Measurements from ENCODE around the gene CAMTA1.

The CAMTA1 gene

DNA sequence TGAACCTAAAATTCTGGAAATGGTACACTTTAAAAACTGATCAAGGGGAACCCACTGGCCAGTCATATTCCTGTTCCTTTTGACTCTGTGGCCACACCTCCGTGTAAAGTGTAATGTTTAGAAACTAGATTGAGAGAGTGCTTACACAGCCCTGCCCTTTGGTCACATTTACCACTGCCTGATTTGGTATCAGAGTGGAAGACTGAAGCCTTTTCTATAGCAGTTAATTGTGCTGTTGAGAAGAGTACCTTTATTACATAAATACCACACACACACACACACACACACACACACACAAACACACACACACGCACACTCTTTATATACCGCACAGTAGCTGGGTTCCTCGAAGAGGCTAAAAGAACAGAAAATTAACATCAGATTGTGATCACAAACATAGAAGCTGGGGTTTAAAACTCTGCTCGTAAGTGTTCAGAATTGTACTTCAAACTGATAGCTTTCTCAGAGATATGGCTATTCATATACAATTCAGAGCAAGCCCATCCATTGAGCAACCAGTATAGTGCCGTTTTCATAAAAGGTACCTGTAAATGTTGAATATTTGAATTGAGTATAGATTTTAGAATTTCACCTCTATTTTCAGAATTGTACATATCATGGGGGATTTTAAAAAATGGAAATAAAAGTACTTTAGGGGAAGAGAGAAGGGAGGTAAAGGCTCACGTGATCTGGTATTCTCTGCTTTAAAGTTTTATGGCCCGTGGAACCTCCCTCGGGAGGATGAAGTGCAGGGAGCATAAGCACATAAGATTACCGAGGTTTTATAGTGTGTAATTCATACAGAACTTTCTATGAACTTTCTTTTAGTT lies 37.5 kb downstream of the CAMTA1 start:
- TF ChIP-seq, protein P1, sequence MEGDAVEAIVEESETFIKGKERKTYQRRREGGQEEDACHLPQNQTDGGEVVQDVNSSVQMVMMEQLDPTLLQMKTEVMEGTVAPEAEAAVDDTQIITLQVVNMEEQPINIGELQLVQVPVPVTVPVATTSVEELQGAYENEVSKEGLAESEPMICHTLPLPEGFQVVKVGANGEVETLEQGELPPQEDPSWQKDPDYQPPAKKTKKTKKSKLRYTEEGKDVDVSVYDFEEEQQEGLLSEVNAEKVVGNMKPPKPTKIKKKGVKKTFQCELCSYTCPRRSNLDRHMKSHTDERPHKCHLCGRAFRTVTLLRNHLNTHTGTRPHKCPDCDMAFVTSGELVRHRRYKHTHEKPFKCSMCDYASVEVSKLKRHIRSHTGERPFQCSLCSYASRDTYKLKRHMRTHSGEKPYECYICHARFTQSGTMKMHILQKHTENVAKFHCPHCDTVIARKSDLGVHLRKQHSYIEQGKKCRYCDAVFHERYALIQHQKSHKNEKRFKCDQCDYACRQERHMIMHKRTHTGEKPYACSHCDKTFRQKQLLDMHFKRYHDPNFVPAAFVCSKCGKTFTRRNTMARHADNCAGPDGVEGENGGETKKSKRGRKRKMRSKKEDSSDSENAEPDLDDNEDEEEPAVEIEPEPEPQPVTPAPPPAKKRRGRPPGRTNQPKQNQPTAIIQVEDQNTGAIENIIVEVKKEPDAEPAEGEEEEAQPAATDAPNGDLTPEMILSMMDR (conservative IDR thresholded peaks at IDR 0.05; ENCODE audit: low read depth, low read length): no peak
- H3K4me3 ChIP-seq (ENCODE audit: low read length): no peak overlapping the region
- DNase-seq (ENCODE audit: low read depth): no peak

DNA sequence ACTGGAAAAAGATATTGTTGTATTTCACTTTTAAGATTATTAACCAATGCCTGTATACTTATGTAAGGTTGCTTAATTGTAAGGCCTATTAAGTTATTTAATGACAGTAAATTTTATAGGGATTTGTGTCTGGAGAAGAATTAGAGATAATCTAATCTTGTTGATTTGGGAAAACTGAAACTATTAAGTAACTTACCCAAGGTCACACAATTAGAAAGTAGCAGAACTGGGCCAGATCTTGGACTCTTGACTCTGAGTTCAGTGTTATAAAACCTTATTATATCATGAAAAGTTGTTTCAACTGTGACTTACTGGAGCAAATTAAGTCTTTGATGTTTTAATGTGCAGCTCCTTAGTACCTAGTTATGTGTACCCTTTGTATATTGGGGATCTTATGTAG lies 38.5 kb downstream of the CAMTA1 start:
- no peak overlapping the region for H3K4me3 ChIP-seq (ENCODE audit: low read length)
- TF ChIP-seq, protein P1 (conservative IDR thresholded peaks at IDR 0.05; ENCODE audit: low read depth, low read length): no peak
- no peak for DNase-seq (ENCODE audit: low read depth)

DNA sequence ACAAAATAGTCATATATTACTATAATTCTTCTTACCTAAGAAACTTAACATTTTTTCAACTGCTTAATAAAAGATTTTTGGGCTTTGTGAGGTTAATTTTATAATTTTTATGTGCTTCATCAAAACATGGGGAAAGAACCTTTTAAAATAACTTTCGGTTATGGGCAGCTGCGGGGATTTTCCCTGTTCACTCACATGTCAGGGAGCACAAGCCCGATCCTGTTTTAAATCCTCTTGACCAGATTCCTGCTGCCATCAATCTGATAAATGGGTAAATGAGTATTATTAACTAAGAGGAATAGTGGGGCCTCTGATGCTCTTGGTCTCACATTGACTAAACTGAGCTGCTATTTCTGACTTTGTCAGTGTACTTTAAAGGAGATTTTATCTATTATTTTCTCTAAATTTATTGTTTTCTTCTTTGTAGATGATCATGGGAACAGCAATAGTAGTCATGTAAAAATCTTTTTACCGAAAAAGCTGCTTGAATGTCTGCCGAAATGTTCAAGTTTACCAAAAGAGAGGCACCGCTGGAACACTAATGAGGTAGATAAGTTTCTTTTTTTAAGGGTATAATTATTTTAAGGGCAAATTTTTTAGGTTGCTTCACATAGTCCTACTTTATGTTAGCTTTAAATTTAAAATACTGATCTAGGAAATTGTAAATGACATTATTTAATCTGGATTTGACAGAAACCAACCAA lies 39.6 kb downstream of the CAMTA1 start:
- TF ChIP-seq, protein P1 (conservative IDR thresholded peaks at IDR 0.05; ENCODE audit: low read depth, low read length): no peak
- H3K4me3 ChIP-seq (ENCODE audit: low read length): no peak overlapping the region
- no peak for DNase-seq (ENCODE audit: low read depth)

DNA sequence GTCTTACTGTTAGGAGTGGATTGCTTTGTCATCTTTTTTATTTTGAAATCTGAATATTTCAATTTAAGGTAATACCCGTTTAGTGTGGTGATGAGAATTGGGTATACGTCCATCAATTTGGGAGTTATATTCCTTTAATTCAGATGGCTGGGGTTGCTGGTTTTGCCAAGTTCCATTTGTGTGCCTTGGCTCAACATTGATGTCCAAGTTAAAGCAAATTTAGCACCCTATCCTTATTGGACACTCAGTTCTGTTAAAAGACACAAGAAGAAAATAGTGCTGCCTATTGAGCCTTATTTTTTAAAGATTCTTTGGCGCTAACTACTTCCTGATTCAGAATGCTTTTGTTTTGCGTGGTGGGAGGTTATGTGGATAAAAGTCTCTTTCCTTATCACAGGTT lies 40.6 kb downstream of the CAMTA1 start:
- TF ChIP-seq, protein P1 (conservative IDR thresholded peaks at IDR 0.05; ENCODE audit: low read depth, low read length): no peak
- DNase-seq (ENCODE audit: low read depth): no peak
- H3K4me3 ChIP-seq (ENCODE audit: low read length): no peak overlapping the region

DNA sequence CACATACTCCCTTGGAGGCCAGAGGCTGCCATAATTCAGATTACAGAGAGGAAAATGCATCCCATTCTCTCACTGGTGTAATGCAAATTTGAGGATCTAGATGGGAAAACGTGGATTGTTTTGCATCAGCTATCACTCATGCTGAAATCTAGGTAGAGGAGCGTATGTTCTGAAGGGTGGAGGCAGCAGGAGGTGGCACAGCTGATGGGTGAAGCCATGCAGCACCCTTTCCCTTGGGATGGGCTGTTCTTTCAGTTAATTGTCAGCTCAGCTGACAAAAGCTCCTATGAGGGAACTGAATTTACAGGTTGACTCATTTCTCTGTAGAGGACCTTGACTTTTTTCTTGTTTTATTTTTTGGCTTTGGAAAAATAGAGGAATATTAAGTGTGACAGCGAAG lies 41.8 kb downstream of the CAMTA1 start:
- no peak for DNase-seq (ENCODE audit: low read depth)
- no peak overlapping the region for H3K4me3 ChIP-seq (ENCODE audit: low read length)
- TF ChIP-seq, protein P1 (conservative IDR thresholded peaks at IDR 0.05; ENCODE audit: low read depth, low read length): no peak

DNA sequence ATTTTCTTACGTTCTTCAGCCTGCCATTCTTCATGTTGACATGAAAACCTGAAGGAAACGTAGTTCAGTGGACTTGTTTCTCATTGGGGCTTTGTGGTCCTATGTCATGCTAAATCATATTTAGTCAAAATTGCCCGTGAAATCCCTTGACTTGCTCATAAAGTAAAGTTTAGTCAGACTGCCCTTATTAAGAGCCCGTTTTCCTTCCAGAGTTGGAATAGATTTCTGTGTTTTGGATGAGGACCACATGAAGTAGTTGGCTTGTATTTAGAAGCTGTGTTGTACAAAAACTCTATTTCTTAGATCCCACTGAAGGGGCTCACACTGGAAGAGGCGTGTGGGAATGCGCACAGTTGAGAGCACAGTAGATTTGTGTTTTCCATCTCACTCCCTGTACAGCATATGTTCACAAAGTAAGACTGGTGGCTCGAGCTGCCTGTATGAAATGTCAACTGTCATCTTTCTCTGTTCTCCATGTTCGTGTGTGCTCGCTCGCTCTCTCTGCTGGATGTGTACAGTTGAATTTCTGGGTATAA lies 42.4 kb downstream of the CAMTA1 start:
- no peak overlapping the region for H3K4me3 ChIP-seq (ENCODE audit: low read length)
- TF ChIP-seq, protein P1 (conservative IDR thresholded peaks at IDR 0.05; ENCODE audit: low read depth, low read length): no peak
- DNase-seq (ENCODE audit: low read depth): no peak

Measured in retinal pigment epithelial cell (primary cell).